Renal cortical epithelial cell (primary cell): ENCODE results near the gene MT1M. TPM values are rescaled to one million over a fixed set of nuclear protein-coding genes. Genes with fewer than 3 reads are reported as not detected.
"Not testable (repeated sequence)": the region's sequence is repeated elsewhere in the genome, so short reads cannot be mapped to it uniquely, and the experiment has no call there.

Experiments used
- DNase-seq: peaks from one replicate; pipeline ENCODE4 v3.0.0-alpha.2; 2011; ENCODE audit warnings: low read depth
- total RNA-seq: library from RNA; depleted of rRNA; stranded (reverse); fragments of >200 nt; gene quantifications from 2 replicates; pipeline ENCODE4 v1.2.3, GENCODE V29; 2014

Gene MT1M
- total RNA-seq, 1 donor from 2014 or later = 2.8 TPM

DNA sequence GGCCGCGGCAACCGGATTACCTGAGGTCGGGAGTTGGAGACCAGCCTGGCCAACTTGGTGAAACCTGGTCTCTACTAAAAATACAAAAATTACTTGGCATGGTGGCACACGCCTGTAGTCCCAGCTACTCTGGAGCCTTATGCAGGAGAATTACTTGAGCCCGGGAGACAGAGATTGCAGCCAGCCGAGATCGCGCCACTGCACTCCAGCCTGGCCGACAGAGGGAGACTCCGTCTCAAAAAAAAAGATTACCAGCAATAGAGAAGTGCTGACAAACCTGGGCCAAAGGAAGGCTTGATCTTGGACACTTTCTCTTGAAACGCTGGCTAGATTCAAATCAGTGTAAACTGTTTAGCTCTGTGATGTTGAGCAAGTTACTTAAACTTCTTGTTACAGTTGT is 41.5 kb downstream of the MT1M start:
- DNase-seq = peak; percentile 44

DNA sequence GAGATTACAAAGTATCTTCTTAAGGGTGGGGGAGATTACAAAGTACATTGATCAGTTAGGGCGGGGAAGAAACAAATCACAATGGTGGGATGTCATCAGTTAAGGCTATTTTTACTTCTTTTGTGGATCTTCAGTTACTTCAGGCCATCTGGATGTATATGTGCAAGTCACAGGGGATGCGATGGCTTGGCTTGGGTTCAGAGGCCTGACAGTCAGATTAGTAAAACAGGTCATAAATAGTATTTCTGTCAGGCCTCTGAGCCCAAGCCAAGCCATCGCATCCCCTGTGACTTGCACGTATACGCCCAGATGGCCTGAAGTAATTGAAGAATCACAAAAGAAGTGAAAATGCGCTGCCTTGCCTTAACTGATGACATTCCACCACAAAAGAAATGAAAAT is 42.1 kb downstream of the MT1M start:
- not testable (repeated sequence) for DNase-seq

DNA sequence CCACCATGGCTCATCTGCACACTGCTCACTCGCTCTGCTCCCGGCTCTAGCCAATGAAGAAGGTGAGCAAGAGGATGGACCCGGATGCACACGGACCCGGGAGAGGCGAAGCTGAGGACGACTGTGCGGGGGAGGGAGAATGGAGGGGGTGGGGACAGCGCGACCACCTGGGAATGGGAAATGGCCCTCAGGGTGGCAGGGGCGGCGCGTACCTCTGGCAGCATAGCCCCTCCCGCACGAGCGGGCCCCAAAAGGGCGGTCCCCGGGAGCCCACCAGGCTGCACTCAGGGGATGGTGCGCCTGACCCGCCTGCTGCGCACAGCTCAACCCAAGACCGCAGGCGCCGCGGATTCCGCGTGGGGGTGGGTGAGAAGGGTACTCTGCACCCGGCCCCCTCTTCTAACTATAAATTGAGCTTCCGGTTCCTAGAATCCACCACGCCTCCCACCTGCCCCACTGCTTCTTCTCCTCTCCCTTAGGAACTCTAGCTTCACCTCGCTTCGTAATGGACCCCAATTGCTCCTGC is 43.3 kb downstream of the MT1M start:
- no peak for DNase-seq

DNA sequence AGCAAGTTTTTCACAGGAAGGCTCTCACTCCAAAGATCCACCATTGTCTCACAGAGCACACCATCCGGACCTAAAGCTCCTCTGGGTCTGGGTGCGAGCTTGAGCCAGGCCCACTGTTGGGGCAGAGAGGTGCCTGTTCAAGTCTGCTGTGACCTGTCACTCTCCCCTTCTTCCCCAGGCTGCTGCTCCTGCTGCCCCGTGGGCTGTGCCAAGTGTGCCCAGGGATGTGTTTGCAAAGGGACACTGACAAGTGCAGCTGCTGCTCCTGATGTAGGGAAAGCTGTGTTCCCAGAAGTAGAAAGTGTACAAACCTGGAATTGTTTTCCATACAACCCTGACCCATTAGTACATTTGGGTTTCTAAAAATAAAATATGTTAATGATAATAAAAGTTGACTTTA is 45.0 kb downstream of the MT1M start:
- DNase-seq = no peak

GRCh38 chr16:56679078-56679730 is 46.7 kb downstream of the MT1M start:
- no peak for DNase-seq

GRCh38 chr16:56679818-56680217 is 47.4 kb downstream of the MT1M start:
- no peak for DNase-seq

- peak; percentile 78 for DNase-seq
Measured at GRCh38 chr16:56681939-56682702, 49.7 kb downstream of the MT1M start, which contains the start of gene MT1X. Gene MT1X, plus strand, starts transcription at chr16:56682470. Its CDS starts 71 bp downstream, at chr16:56682541.

DNA sequence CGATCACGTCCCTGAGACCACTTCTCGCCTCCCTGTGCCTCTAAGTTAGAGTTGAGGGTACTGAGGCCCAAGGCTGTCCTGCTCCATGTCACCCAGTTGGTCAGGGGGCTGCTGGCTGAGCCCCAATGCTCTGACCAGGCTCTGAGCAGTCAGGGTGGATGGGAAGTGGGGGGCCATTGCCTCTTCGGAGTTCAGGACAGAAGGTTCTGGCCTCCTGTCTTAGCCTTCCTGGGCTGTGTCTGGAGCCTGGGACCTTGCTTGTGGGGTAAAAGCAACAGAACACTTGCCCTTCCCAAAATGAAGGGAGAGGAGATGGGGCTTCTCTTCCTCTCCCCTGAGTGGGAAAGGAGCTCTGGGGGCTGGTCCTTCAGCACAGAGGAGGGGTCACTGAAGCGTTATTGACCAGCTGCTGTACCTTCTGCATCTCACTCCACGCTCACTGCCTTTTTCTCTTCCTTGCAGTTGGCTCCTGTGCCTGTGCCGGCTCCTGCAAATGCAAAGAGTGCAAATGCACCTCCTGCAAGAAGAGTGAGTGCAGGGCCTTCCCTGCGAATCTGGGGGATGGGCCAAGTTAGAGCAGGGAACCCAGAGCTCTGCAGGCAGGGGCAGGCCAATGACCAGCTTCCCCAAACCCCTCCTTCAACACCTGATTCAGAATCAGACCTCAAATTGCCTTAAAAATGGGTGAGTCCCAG is 50.4 kb downstream of the MT1M start:
- no peak for DNase-seq

Other genes starting within 250 kb of the MT1M start
- gene AMFR, start 207.1 kb upstream of the MT1M start, total RNA-seq = 289 and 415 TPM in 2 replicates
- gene NUDT21, start 181.3 kb upstream of the MT1M start, total RNA-seq = 82.8 and 111 TPM in 2 replicates
- gene OGFOD1, start 181.1 kb upstream of the MT1M start, total RNA-seq = 83.5 and 140 TPM in 2 replicates
- 59.7 and 82.1 TPM in 2 replicates for gene BBS2, start 112.6 kb upstream of the MT1M start, total RNA-seq
- gene MT4, start 67.6 kb upstream of the MT1M start, total RNA-seq = not detected in 2 replicates
- not detected in 2 replicates for gene MT3, start 43.1 kb upstream of the MT1M start, total RNA-seq
- 146 and 252 TPM in 2 replicates for gene MT2A, start 24.1 kb upstream of the MT1M start, total RNA-seq
- 193 and 893 TPM in 2 replicates for gene MT1E, start 6.9 kb upstream of the MT1M start, total RNA-seq
- 0.89 and 4.3 TPM in 2 replicates for gene MT1A, start 6.0 kb downstream of the MT1M start, total RNA-seq
- not detected in 2 replicates for gene MT1B, start 19.2 kb downstream of the MT1M start, total RNA-seq
- gene MT1F, start 25.3 kb downstream of the MT1M start, total RNA-seq = 11.0 and 11.1 TPM in 2 replicates
- gene MT1G, start 35.4 kb downstream of the MT1M start, total RNA-seq = 7.8 and 10.5 TPM in 2 replicates
- 1.4 and 8.9 TPM in 2 replicates for gene MT1H, start 37.2 kb downstream of the MT1M start, total RNA-seq
- 63.2 and 75.2 TPM in 2 replicates for gene MT1X, start 49.8 kb downstream of the MT1M start, total RNA-seq
- gene NUP93, start 97.5 kb downstream of the MT1M start, total RNA-seq = 72.3 and 105 TPM in 2 replicates
- gene SLC12A3, start 232.5 kb downstream of the MT1M start, total RNA-seq = 2.4 and 5.2 TPM in 2 replicates